H1 (cell line): ENCODE data around the gene DIP2B. TPM values are rescaled to one million over a fixed set of nuclear protein-coding genes. Genes with fewer than 3 reads are reported as not detected.

Source experiments
- CTCF ChIA-PET: fragments of 300-600 bp; sonication (Branson Sonifier 250); formaldehyde crosslinking; loops from one replicate; lab custom pipeline; 2021; ENCODE audit not compliant: partially characterized antibody; lab: Charles Lee
- POLR2A ChIA-PET: fragments of 300-600 bp; sonication (Branson Sonifier 250); formaldehyde crosslinking; loops from one replicate; lab custom pipeline; 2021; ENCODE audit warnings: inconsistent platforms; ENCODE audit not compliant: partially characterized antibody; lab: Charles Lee
- DNase-seq, 2 experiments: peaks; one replicate each; pipeline versions ENCODE4 v3.0.0 to v3.0.0-alpha.2; 2010 to 2022; ENCODE audit warnings: low spot score in 2 of 2, low read depth in 1 of 2, mixed read lengths in 1 of 2
- FAIRE-seq: peaks from 2 replicates; lab custom pipeline; 2011; peaks lifted over from hg19 to GRCh38; lab: Jason Lieb, UNC
- H2AFZ ChIP-seq: 2 replicates; pipeline ENCODE4 v1.8.1; 2012; ENCODE audit warnings: low read length, inconsistent platforms
- H2AK5ac ChIP-seq: 2 replicates; pipeline ENCODE4 v1.6.1; 2013; ENCODE audit warnings: low read depth, low read length
- H2BK120ac ChIP-seq: replicated peaks from 2 replicates; pipeline ENCODE3; 2013; ENCODE audit warnings: low read depth, low read length, inconsistent platforms
- H2BK12ac ChIP-seq: 2 replicates; pipeline ENCODE4 v1.6.1; 2013; ENCODE audit warnings: low read depth, low read length
- H2BK15ac ChIP-seq: 2 replicates; pipeline ENCODE4 v1.6.1; 2013; ENCODE audit warnings: low read length
- H2BK20ac ChIP-seq: 2 replicates; pipeline ENCODE4 v1.6.1; 2013; ENCODE audit warnings: low read length
- H2BK5ac ChIP-seq: 2 replicates; pipeline ENCODE4 v1.6.1; 2013; ENCODE audit warnings: low read depth, low read length
- H3K14ac ChIP-seq: 2 replicates; pipeline ENCODE4 v1.6.1; 2013; ENCODE audit warnings: inconsistent platforms; ENCODE audit not compliant: insufficient read length
- H3K18ac ChIP-seq: 2 replicates; pipeline ENCODE4 v1.6.1; 2013; ENCODE audit warnings: low read length; ENCODE audit errors: extremely low read depth
- H3K23ac ChIP-seq: 2 replicates; pipeline ENCODE4 v1.6.1; 2013; ENCODE audit warnings: inconsistent platforms; ENCODE audit not compliant: insufficient read length
- H3K23me2 ChIP-seq: 2 replicates; pipeline ENCODE4 v1.6.1; 2013; ENCODE audit warnings: low read depth, low read length
- H3K27ac ChIP-seq: 2 replicates; pipeline ENCODE4 v1.6.1; 2011; ENCODE audit warnings: low read depth, low read length, inconsistent platforms
- H3K27me3 ChIP-seq, 4 experiments: replicated peaks in 1 of 4; 1 replicate in 1 of 4; 2 replicates in 3 of 4; pipeline versions ENCODE4 v1.6.1 to v1.8.1; 2011 to 2013; ENCODE audit warnings: low read length in 3 of 4, mild to moderate bottlenecking in 3 of 4, inconsistent platforms in 2 of 4, mixed read lengths in 2 of 4, moderate library complexity in 1 of 4; ENCODE audit not compliant: control insufficient read depth in 3 of 4, insufficient read depth in 3 of 4; ENCODE audit errors: extremely low read depth in 1 of 4
- H3K36me3 ChIP-seq, 4 experiments: 2 replicates each; pipeline versions ENCODE4 v1.6.1 to v1.8.1; 2011 to 2013; ENCODE audit warnings: mild to moderate bottlenecking in 4 of 4, low read length in 3 of 4, moderate library complexity in 2 of 4, control low read depth in 1 of 4, inconsistent platforms in 1 of 4; ENCODE audit not compliant: insufficient read depth in 4 of 4, control insufficient read depth in 2 of 4
- H3K4ac ChIP-seq: replicated peaks from 2 replicates; pipeline ENCODE3; 2013; ENCODE audit warnings: low read length, low read depth, mixed read lengths, inconsistent platforms; ENCODE audit not compliant: insufficient read length
- H3K4me1 ChIP-seq, 4 experiments: replicated peaks in 1 of 4; 1 replicate in 1 of 4; 2 replicates in 3 of 4; pipeline versions ENCODE4 v1.6.1 to v1.8.1; 2011 to 2013; ENCODE audit warnings: low read length in 3 of 4, inconsistent platforms in 2 of 4, mixed read lengths in 1 of 4; ENCODE audit not compliant: insufficient read depth in 4 of 4, control insufficient read depth in 3 of 4
- H3K4me2 ChIP-seq, 2 experiments: 2 replicates each; pipeline versions ENCODE4 v1.6.1 to v1.8.1; 2011 to 2013; ENCODE audit warnings: low read depth in 2 of 2, low read length in 2 of 2, control low read depth in 1 of 2, inconsistent platforms in 1 of 2, mild to moderate bottlenecking in 1 of 2; ENCODE audit not compliant: insufficient read depth in 1 of 2
- H3K4me3 ChIP-seq, 4 experiments: fragments of 200-600, 300-600 bp in 1 of 4; sonication (generic), shearing (Covaris generic), sonication (Bioruptor Twin) in 1 of 4; 2 replicates each; pipeline versions ENCODE4 v1.5.1 to v1.8.1; 2011 to 2016; ENCODE audit warnings: low read length in 4 of 4, low read depth in 3 of 4, control low read depth in 2 of 4, inconsistent platforms in 2 of 4, mild to moderate bottlenecking in 2 of 4, mixed read lengths in 1 of 4, moderate library complexity in 1 of 4; ENCODE audit not compliant: insufficient read depth in 2 of 4; ENCODE audit errors: extremely low read depth in 1 of 4
- H3K56ac ChIP-seq: replicated peaks from 2 replicates; pipeline ENCODE3; 2013; ENCODE audit warnings: low read depth, mild to moderate bottlenecking, mixed read lengths, low read length, inconsistent platforms; ENCODE audit not compliant: insufficient read length
- H3K79me1 ChIP-seq: 2 replicates; pipeline ENCODE4 v1.6.1; 2013; ENCODE audit warnings: low read depth, low read length, control low read depth
- H3K79me2 ChIP-seq, 2 experiments: 2 replicates each; pipeline versions ENCODE4 v1.6.1 to v1.8.1; 2012 to 2013; ENCODE audit warnings: low read length in 2 of 2, mild to moderate bottlenecking in 2 of 2, inconsistent platforms in 1 of 2; ENCODE audit not compliant: insufficient read depth in 2 of 2, control insufficient read depth in 1 of 2
- H3K9ac ChIP-seq, 4 experiments: replicated peaks in 1 of 4; 1 replicate in 1 of 4; 2 replicates in 3 of 4; pipeline versions ENCODE4 v1.6.1 to v1.8.1; 2011 to 2013; ENCODE audit warnings: low read depth in 3 of 4, low read length in 3 of 4, control low read depth in 2 of 4, mild to moderate bottlenecking in 2 of 4, moderate library complexity in 2 of 4, inconsistent platforms in 1 of 4; ENCODE audit errors: extremely low read depth in 1 of 4
- H3K9me3 ChIP-seq, 2 experiments: 2 replicates each; pipeline versions ENCODE4 v1.6.1 to v1.8.1; 2012 to 2013; ENCODE audit warnings: mild to moderate bottlenecking in 2 of 2, moderate library complexity in 2 of 2, control low read depth in 1 of 2, inconsistent platforms in 1 of 2, low read depth in 1 of 2, low read length in 1 of 2, mixed read lengths in 1 of 2; ENCODE audit not compliant: insufficient read depth in 2 of 2
- H4K20me1 ChIP-seq, 2 experiments: replicated peaks in 1 of 2; 2 replicates each; pipeline versions ENCODE3 to v1.8.1; 2011 to 2013; ENCODE audit warnings: inconsistent platforms in 2 of 2, low read length in 2 of 2, mild to moderate bottlenecking in 1 of 2; ENCODE audit not compliant: insufficient read depth in 2 of 2, control insufficient read depth in 1 of 2
- H4K5ac ChIP-seq: 2 replicates; pipeline ENCODE4 v1.6.1; 2013; ENCODE audit warnings: low read length, low read depth, mixed read lengths, inconsistent platforms; ENCODE audit not compliant: insufficient read length
- H4K8ac ChIP-seq: 2 replicates; pipeline ENCODE4 v1.8.0; 2013; ENCODE audit warnings: mild to moderate bottlenecking, moderate library complexity, low read length, inconsistent platforms; ENCODE audit not compliant: insufficient read depth; ENCODE audit errors: extremely low read depth
- H4K91ac ChIP-seq: replicated peaks from 2 replicates; pipeline ENCODE3; 2013; ENCODE audit warnings: low read length, mixed read lengths, inconsistent platforms; ENCODE audit not compliant: insufficient read length
- WGBS, 2 experiments: shearing (Covaris generic) in 1 of 2; methylation state at CpG; one replicate each; pipeline versions ENCODE4 v1.1.6 to v1.1.7; 2013 to 2015; ENCODE audit warnings: low lambda C conversion rate in 2 of 2, mixed read lengths in 2 of 2, inconsistent platforms in 1 of 2, low coverage in 1 of 2, missing lambda C conversion rate in 1 of 2; ENCODE audit not compliant: insufficient replicate concordance in 2 of 2, insufficient coverage in 1 of 2, insufficient read length in 1 of 2; ENCODE audit errors: extremely low coverage in 1 of 2, missing lambda C conversion rate in 1 of 2; 5-methylcytosine and 5-hydroxymethylcytosine counted together
- polyA plus RNA-seq, 7 experiments: library from polyadenylated mRNA; depleted of rRNA in 3 of 7; stranded (reverse) in 5 of 7; unstranded in 2 of 7; fragments of >200 nt in 5 of 7; fragments of 200-250 nt in 2 of 7; gene quantifications; 1 replicate in 5 of 7; 2 replicates in 1 of 7; 4 replicates in 1 of 7; pipeline versions ENCODE4 v1.2.1 to v1.2.3, GENCODE V29; 2011 to 2013; ENCODE audit warnings: missing spikeins in 2 of 7, mixed read lengths in 2 of 7
- total RNA-seq: library from RNA; stranded (reverse); fragmentation: NEBNext Ultra II Directional; extraction: Animal tissue kit (Norgen Biotek cat#: 25700); gene quantifications from 2 replicates; pipeline ENCODE4 v1.2.1, GENCODE V29; 2021

The DIP2B gene
- total and polyA plus RNA-seq, 2 of the 8 experiments (the other 6 are each of a cell fraction or from before 2014, with no cell fraction given), result 11.1 to 29.6 TPM

DNA sequence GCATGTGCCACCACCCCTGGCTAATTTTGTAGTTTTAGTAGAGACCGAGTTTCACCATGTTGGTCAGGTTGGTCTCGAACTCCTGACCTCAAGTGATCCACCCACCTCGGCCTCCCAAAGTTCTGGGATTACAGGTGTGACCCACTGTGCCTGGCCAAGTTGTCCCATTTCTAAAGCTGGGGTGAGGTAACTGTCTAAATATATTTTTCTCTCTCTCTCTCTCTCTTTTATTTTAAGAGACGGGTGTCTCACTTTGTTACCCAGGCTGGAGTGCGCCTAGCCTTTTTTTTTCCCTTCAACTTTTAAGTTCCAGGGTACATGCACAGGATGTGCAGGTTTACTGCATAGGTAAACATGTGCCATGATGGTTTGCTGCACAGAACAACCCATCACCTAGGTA, 267.7 kb downstream of the DIP2B start:
- 91% methylated on average over 5 of the region's 5 CpGs; no CpG with 5 or more reads in 1 of the 2 experiments for whole genome bisulfite sequencing, 2 experiments
- Histone ChIP-seq H3K36me3 (peaks cover 0 to 8% (median 2%) of the 10 kb centered on the region in 4 experiments; a peak in 2 of 8 replicates), H3K4me3 (no peak overlapping the region), H3K79me2 (peaks cover 0 to 88% of the 10 kb centered on the region in 2 experiments; a peak in 2 of 4 replicates), H3K9me3 (no peaks in the 10 kb centered on the region), H2BK12ac (no peak overlapping the region), H2BK5ac (no peak overlapping the region), H3K4ac (no peak overlapping the region), H3K23me2 (no peaks in the 10 kb centered on the region), H3K4me1 (no peaks in the 10 kb centered on the region), H2AK5ac (no peak overlapping the region), H3K18ac (no peak overlapping the region), H2BK20ac (no peak overlapping the region), H3K56ac (no peak overlapping the region), H4K8ac (no peak overlapping the region), H3K23ac (no peak overlapping the region), H2BK120ac (no peak overlapping the region), H3K27me3 (no peaks in the 10 kb centered on the region), H3K9ac (no peak overlapping the region), H4K91ac (no peak overlapping the region), H3K79me1 (no peaks in the 10 kb centered on the region; the same call in 1 of the 2 replicates), H2AFZ (no peak overlapping the region), H4K5ac (no peak overlapping the region), H4K20me1 (peaks cover 0 to 5% of the 10 kb centered on the region in 2 experiments), H2BK15ac (no peak overlapping the region), H3K27ac (no peak overlapping the region), H3K14ac (no peak overlapping the region), H3K4me2 (no peak overlapping the region)
- POLR2A ChIA-PET, result no interaction called here
- DNase-seq, result no peak
- FAIRE-seq, result no peak
- CTCF ChIA-PET, result interaction anchor here (0.6 to 0.7 kb wide), 2 partner anchors 34 to 517 kb away, joined by 4 to 5 read pairs; no protein-coding TSS in a partner anchor
